HCT116 (cell line): ENCODE data around the gene RGS12. TPM values are rescaled to one million over a fixed set of nuclear protein-coding genes. Genes with fewer than 3 reads are reported as not detected.

Experiments
- ATAC-seq: fragments of 200-7000 bp; cut with Tn5 transposase; 2 replicates; pipeline ENCODE4 v1.9.1; 2020; ENCODE audit warnings: mild to moderate bottlenecking, moderate library complexity
- BruUV-seq: library from RNA; stranded (reverse); fragments of 400-500 nt; replicated peaks from 2 replicates; lab custom pipeline; 2021; lab: Mats Ljungman, UMichigan
- CTCF ChIA-PET: fragments of 300-600 bp; sonication (Branson Sonifier 250); formaldehyde crosslinking; loops from one replicate; lab custom pipeline; 2021; ENCODE audit warnings: antibody characterized with exemption; lab: Charles Lee
- POLR2A ChIA-PET: fragments of 300-600, 350-600 bp; sonication (Branson Sonifier 250); formaldehyde crosslinking; loops from one replicate; lab custom pipeline; 2021; ENCODE audit warnings: antibody characterized with exemption; lab: Charles Lee
- RAD21 ChIA-PET, 2 experiments: fragments of 300-600 bp; sonication (Branson Sonifier 250); formaldehyde crosslinking; loops; one replicate each; lab custom pipeline; 2023; ENCODE audit warnings: low total read pairs in 2 of 2; ENCODE audit not compliant: uncharacterized antibody in 2 of 2, unreplicated experiment in 2 of 2, low non-redundant PET in 1 of 2; lab: Charles Lee
- DNase-seq: peaks from one replicate; pipeline ENCODE4 v3.0.0-alpha.2; 2010; ENCODE audit warnings: low read depth, low spot score
- H2AFZ ChIP-seq: fragments of 200-600 bp; shearing (Covaris generic), sonication (generic); 2 replicates; pipeline ENCODE4 v1.6.1; 2017; ENCODE audit warnings: low read depth, mixed run types, mixed read lengths, antibody characterized with exemption, low read length; ENCODE audit not compliant: poor library complexity, severe bottlenecking
- H3K27ac ChIP-seq: 2 replicates; pipeline ENCODE4 v1.5.1; 2012; ENCODE audit warnings: low read depth, low read length
- H3K27me3 ChIP-seq: fragments of 200-600 bp; sonication (generic); 2 replicates; pipeline ENCODE4 v1.6.1; 2016; ENCODE audit warnings: mixed run types, low read length, mixed read lengths; ENCODE audit not compliant: insufficient read depth
- H3K36me3 ChIP-seq, 2 experiments: fragments of 200-500 bp in 1 of 2; fragments of 200-600 bp in 1 of 2; sonication (Bioruptor generic) in 1 of 2; sonication (generic) in 1 of 2; 2 replicates each; pipeline versions ENCODE4 v1.5.1 to v1.6.1; 2014 to 2016; ENCODE audit warnings: low read length in 2 of 2, inconsistent platforms in 1 of 2, mixed read lengths in 1 of 2, mixed run types in 1 of 2; ENCODE audit not compliant: insufficient read depth in 2 of 2, control insufficient read depth in 1 of 2
- H3K4me1 ChIP-seq, 2 experiments: fragments of 200-600 bp in 1 of 2; sonication (generic) in 1 of 2; 2 replicates each; pipeline versions ENCODE4 v1.5.1 to v1.6.1; 2012 to 2017; ENCODE audit warnings: low read length in 2 of 2, inconsistent platforms in 1 of 2, mild to moderate bottlenecking in 1 of 2, mixed read lengths in 1 of 2, mixed run types in 1 of 2, moderate library complexity in 1 of 2; ENCODE audit not compliant: insufficient read depth in 2 of 2, control insufficient read depth in 1 of 2
- H3K4me2 ChIP-seq: fragments of 200-600 bp; sonication (generic); 2 replicates; pipeline ENCODE4 v1.6.1; 2017; ENCODE audit warnings: mixed run types, low read length, mixed read lengths
- H3K4me3 ChIP-seq, 2 experiments: fragments of 200-600 bp in 1 of 2; sonication (generic) in 1 of 2; replicated peaks in 1 of 2; 2 replicates each; pipeline ENCODE4 v1.5.1; 2011 to 2016; ENCODE audit warnings: low read length in 2 of 2, control low read depth in 1 of 2, low read depth in 1 of 2, mild to moderate bottlenecking in 1 of 2, mixed read lengths in 1 of 2, mixed run types in 1 of 2
- H3K79me2 ChIP-seq: fragments of 200-600 bp; sonication (generic); 2 replicates; pipeline ENCODE4 v1.6.1; 2017; ENCODE audit warnings: mild to moderate bottlenecking, mixed run types, low read length, moderate library complexity, mixed read lengths; ENCODE audit not compliant: insufficient read depth
- H3K9ac ChIP-seq: fragments of 200-600 bp; sonication (generic); 2 replicates; pipeline ENCODE4 v1.6.1; 2016; ENCODE audit warnings: low read length, mixed read lengths
- H3K9me2 ChIP-seq: fragments of 200-600 bp; sonication (generic), shearing (Covaris generic); 2 replicates; pipeline ENCODE4 v1.6.1; 2017; ENCODE audit warnings: mixed run types, mild to moderate bottlenecking, moderate library complexity; ENCODE audit not compliant: insufficient read depth
- H3K9me3 ChIP-seq, 2 experiments: fragments of 200-500 bp in 1 of 2; fragments of 200-600 bp in 1 of 2; sonication (Bioruptor generic) in 1 of 2; sonication (generic) in 1 of 2; 2 replicates each; pipeline ENCODE4 v1.6.1; 2014 to 2017; ENCODE audit warnings: low read length in 2 of 2, mixed read lengths in 2 of 2, inconsistent platforms in 1 of 2, low read depth in 1 of 2, mild to moderate bottlenecking in 1 of 2, mixed run types in 1 of 2, moderate library complexity in 1 of 2; ENCODE audit not compliant: control insufficient read depth in 1 of 2, insufficient read depth in 1 of 2
- H4K20me1 ChIP-seq: fragments of 200-600 bp; sonication (generic), shearing (Covaris generic); 2 replicates; pipeline ENCODE4 v1.6.1; 2017; ENCODE audit warnings: mixed run types, mild to moderate bottlenecking, moderate library complexity; ENCODE audit not compliant: insufficient read depth
- ATF3 ChIP-seq: IDR thresholded peaks from 2 replicates; pipeline ENCODE4 v1.6.1; 2012
- CBX3 ChIP-seq: IDR thresholded peaks from 2 replicates; pipeline ENCODE4 v1.6.1; 2012; ENCODE audit warnings: low read depth
- CTCF ChIP-seq, 3 experiments: fragments of 200-600 bp in 1 of 3; sonication (generic) in 1 of 3; IDR thresholded peaks in 2 of 3; conservative IDR thresholded peaks in 1 of 3; 2 replicates each; pipeline ENCODE4 v1.5.1; 2012 to 2017; ENCODE audit warnings: low read depth in 2 of 3, low read length in 2 of 3, antibody characterized with exemption in 1 of 3, borderline replicate concordance in 1 of 3, control low read depth in 1 of 3, mild to moderate bottlenecking in 1 of 3, mixed read lengths in 1 of 3, mixed run types in 1 of 3, moderate library complexity in 1 of 3; ENCODE audit not compliant: insufficient read depth in 1 of 3
- ELF1 ChIP-seq: IDR thresholded peaks from 2 replicates; pipeline ENCODE4 v1.6.1; 2012; ENCODE audit warnings: low read depth, borderline replicate concordance
- JUND ChIP-seq: IDR thresholded peaks from 2 replicates; pipeline ENCODE4 v1.6.1; 2012
- MAX ChIP-seq: IDR thresholded peaks from 2 replicates; pipeline ENCODE4 v1.6.1; 2012
- POLR2A ChIP-seq: IDR thresholded peaks from 2 replicates; pipeline ENCODE4 v1.7.0; 2011; ENCODE audit warnings: borderline replicate concordance; ENCODE audit not compliant: insufficient read depth, insufficient read length; ENCODE audit errors: extremely low read depth
- REST ChIP-seq: IDR thresholded peaks from 2 replicates; pipeline ENCODE4 v1.6.1; 2012; ENCODE audit warnings: low read depth
- SIN3A ChIP-seq: IDR thresholded peaks from 2 replicates; pipeline ENCODE4 v1.6.1; 2012; ENCODE audit warnings: low read depth
- SP1 ChIP-seq: IDR thresholded peaks from 2 replicates; pipeline ENCODE4 v1.6.1; 2012; ENCODE audit warnings: low read depth
- SRF ChIP-seq: IDR thresholded peaks from 2 replicates; pipeline ENCODE4 v1.6.1; 2012; ENCODE audit warnings: low read depth
- TCF7L2 ChIP-seq: IDR thresholded peaks from 2 replicates; pipeline ENCODE4 v1.7.0; 2011; ENCODE audit warnings: borderline replicate concordance, inconsistent platforms; ENCODE audit not compliant: insufficient read depth, insufficient read length; ENCODE audit errors: extremely low read depth
- YY1 ChIP-seq: IDR thresholded peaks from 2 replicates; pipeline ENCODE4 v1.6.1; 2011; ENCODE audit warnings: low read length, low read depth, moderate library complexity, mild to moderate bottlenecking; ENCODE audit not compliant: insufficient replicate concordance; ENCODE audit errors: extremely low read depth
- ZFX ChIP-seq: fragments of 450-650 bp; IDR thresholded peaks from 2 replicates; pipeline ENCODE4 v1.6.1; 2017
- ZNF274 ChIP-seq: fragments of 200-500 bp; sonication (Bioruptor generic); IDR thresholded peaks from 2 replicates; pipeline ENCODE4 v1.6.1; 2014; ENCODE audit warnings: mild to moderate bottlenecking, low read depth, low read length, inconsistent platforms
- intact Hi-C: fragments of 100-400 bp; cut with micrococcal nuclease; formaldehyde crosslinking; loops from 2 replicates; pipeline ENCODE4 v1.10.0; 2022
- total RNA-seq: library from RNA; stranded (reverse); gene quantifications from one replicate; pipeline ENCODE4 v1.2.1, GENCODE V29; 2021; ENCODE audit not compliant: unreplicated experiment

The RGS12 gene
- total RNA-seq, 1 experiment from 2014 or later = 22.2 TPM

- TF ChIP-seq ATF3 (no peak), ZNF274 (no peak), ZFX (no peak), POLR2A (no peak), SRF (no peak), TCF7L2 (no peak), CBX3 (no peak)
- TF ChIP-seq, all 23 proteins: peak for 0
Measured at GRCh38 chr4:3252831-3253641, 39.8 kb upstream of the RGS12 start (continued).

GRCh38 chr4:3253808-3254207, 39.0 kb upstream of the RGS12 start:
- ChIA-PET CTCF (no interaction called here), POLR2A (no interaction called here), RAD21 (no interaction called here)
- no TSS peak for BruUV-seq
- Histone ChIP-seq H3K79me2 (no peaks in the 10 kb centered on the region), H4K20me1 (no peaks in the 10 kb centered on the region), H3K9me3 (no peaks in the 10 kb centered on the region), H2AFZ (no peak overlapping the region), H3K27ac (no peak overlapping the region), H3K9ac (no peak overlapping the region), H3K4me1 (no peaks in the 10 kb centered on the region), H3K27me3 (no peaks in the 10 kb centered on the region), H3K36me3 (no peaks in the 10 kb centered on the region), H3K4me2 (no peak overlapping the region), H3K9me2 (no peaks in the 10 kb centered on the region), H3K4me3 (no peak overlapping the region)
- no peak for TF ChIP-seq CTCF (IDR thresholded peaks at IDR 0.05 in 2 of 3, conservative IDR thresholded peaks at IDR 0.05 in 1 of 3; ENCODE audit: borderline replicate concordance in 1 of 3, insufficient read depth in 1 of 3, low read depth in 2 of 3, low read length in 2 of 3)
- TF ChIP-seq REST = no peak
- no peak for TF ChIP-seq YY1
- TF ChIP-seq ELF1 = no peak
- TF ChIP-seq MAX = no peak
- TF ChIP-seq SRF = no peak
- no peak for TF ChIP-seq SP1
- TF ChIP-seq SIN3A = no peak
- no peak for TF ChIP-seq JUND
- TF ChIP-seq CBX3 = no peak
- ATAC-seq = no peak
- no peak for DNase-seq
- intact Hi-C loops = no loop called here
